T1000 (cell line): ENCODE measurements around the gene DRAP1.
A peak's percentile ranks its signal among the peaks of the same experiment; 100 is the strongest.

Experiments used
- DNase-seq: peaks from one replicate; lab custom pipeline; 2025; ENCODE audit warnings: mixed read lengths; lab: John Stamatoyannopoulos, UW

DRAP1 gene, protein sequence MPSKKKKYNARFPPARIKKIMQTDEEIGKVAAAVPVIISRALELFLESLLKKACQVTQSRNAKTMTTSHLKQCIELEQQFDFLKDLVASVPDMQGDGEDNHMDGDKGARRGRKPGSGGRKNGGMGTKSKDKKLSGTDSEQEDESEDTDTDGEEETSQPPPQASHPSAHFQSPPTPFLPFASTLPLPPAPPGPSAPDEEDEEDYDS

DNA sequence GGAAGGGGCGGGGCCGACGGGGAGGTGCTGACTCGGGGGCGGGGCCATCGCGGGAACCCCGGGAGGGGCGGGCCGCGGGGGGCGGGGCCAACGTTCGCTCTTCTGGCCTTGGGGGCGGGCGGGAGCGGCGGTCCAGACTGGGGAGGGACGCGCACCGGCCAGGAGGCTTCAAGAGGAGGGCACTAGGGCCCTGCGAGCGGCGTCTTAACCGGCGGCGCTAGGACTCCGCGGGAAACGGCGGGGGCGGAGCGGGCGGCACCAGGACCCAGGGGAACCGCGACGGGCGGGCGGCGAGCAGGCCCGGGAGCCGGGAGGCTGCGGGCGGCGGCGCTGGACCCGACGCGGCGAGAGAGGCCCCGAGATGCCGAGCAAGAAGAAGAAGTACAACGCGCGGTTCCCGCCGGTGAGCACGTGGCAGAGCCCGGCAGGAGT is at the start of gene DRAP1:
DRAP1 (plus strand) TSS at position 286 of the 432 bp plus-strand sequence; CDS start at position 362, 76 bp downstream.
- peak; percentile 98 for DNase-seq

DNA sequence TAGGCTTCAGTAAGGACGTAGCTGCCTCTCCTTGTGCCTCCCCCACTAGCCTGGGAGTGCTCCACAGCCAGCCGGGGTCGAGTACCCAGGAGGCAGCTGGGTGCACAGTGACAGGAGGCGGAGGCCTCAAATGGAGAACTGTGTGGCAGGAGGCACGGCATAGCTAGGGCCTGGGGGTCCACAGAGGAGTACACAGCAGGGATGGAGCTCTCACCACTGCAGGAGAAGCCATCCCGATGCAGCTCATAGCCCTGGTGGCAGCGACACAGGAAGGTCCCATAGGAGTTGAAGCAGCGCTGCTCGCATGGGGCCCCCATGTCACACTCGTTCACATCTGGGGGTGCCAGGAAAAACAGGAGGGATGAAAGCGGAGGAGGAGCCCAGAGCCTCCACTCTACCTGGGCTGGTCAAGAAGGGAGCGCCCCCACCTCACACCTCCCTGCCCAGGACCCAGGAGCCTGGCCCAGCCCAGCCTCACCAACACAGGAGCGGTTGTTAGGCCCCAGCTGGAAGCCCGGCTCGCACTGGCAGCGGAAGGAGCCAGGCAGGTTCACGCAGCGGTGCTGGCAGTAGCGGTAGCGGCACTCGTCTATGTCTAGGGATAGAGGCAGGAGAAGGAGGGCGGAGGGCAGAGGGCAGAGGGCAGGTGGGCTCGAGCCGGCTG is 49.5 kb upstream of the DRAP1 start:
- DNase-seq = no peak

DNA sequence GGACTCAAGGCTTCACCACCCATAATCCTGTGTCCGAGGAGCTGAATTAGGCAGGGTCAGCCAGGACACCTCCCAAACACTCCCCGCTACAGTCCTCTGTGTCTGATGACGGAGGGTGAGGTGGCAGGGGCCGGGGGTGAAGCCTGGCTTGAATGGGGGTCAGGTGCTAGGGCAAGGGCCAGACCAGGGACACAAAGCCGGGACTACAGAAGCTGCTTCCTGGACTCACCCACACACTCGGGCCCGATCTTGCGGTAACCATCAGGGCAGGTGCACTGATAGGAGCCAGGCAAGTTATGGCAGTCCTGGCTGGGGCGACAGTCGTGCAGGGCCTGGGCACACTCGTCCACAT is 48.9 kb upstream of the DRAP1 start:
- DNase-seq = no peak

DNA sequence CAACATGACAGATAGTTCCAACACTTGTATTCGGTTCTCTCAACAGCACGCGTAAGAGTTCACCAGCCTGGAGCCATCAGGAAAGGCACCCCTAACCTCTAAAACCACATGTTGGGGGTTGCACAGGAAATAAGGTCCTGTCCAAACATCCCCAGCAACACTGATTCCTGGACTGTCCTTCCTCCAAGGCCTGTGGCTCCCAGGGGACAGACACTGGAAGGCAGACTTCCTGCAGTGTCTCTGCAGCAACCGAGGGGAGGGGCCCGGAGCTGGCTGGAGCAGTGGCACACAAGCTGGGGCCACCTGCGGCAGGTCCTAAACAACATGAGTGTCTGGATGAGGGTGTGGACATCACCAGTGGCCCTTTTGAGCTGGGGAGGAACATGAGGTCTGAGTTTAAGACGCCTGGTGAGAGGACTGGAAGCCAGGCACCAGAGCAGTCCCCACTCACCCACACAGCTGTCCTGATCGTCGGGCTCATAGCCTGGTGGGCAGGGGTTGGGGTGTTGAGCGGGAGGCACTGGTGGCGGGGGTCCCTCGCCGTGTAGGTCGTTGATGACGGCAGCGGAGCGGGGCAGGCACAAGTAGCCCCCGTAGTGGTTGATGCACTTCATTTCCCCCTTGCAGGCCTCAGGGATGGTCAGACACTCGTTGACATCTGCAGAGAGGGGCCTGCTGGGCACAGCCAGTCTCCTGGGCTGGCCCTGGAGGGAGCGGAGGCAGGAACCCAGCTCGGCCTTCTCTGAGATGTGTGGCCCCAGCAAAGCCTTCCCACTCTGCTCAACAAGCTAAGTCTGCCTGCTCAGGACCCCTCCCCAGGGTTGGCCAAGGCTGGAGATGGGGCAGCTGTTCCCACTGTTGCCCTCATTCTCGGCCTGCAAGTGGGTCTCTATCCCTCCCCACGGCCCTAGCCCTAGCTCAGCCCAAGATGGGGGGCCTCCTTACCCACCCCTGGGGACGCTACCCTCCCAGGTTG is 48.2 kb upstream of the DRAP1 start:
- DNase-seq = peak; percentile 29

DNA sequence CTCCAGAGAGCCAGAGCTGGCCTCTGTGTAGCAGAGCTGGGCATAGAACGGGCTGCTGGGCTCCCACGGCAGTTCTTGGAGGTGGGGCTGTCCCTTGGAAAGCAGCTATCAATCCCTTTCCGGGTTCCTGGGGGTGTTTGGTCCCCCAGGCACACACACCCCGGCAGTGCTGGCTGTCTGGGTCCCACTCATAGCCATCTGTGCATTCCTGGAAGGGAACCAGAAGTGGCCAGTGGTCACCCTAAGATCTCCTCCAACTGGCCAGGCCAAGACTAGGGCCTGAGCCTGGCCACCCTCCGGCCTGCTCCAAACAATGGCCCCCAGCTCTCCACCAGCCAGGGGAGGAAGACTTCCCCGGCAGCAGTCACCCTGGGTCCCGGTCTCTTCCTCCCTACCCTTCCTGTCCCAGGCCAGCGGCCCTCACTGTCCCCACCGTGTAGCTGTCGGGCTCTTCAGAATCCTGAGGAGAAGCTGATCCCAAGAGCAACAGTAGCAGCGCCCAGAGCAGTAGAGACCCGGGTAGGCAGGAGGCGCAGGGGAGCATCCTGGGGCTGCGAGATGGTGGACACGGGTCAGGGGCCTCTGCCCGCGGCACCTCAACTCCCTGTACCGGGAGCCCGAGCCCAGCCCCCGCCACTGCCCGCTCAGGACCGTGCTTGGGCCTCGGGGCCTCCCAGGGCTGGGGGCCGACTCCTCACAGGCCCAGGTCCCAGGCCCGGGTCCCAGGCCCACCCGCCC is 47.2 kb upstream of the DRAP1 start:
- peak; percentile 59 for DNase-seq

DNA sequence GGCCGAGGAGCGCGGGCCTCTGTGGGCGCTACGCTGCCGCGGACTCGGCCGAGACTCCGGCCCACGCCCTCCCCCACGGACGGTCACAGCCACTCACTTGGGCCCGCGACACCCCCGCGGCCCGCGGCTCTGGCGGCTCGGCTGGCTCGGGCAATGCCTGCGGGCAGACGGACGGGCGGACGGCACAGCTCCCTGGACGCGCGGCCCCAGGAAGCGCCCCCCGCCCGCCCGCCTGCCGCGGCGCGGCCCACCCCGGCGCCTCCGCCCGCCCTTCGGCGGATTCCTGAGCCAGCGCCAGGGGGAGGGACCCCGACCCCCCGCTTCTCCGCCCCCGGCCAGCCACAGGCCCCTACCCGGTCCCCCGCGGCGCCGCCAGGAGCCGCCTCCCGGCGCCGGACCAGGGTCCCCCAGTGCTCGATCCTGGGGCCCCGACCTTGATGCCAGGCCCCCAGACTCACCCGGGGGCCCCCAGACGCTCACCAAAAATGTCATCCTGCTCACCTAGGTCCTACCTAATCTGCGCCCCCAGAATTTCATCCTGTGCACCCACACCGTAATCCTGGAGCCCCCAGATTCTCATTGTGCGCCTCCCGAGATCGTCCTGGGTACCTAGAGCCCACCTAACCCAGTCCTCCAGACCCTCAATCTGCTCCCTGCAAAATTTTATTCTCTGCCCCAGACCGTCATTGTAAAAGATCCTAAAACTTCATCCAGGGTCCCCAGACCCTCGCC is 46.5 kb upstream of the DRAP1 start, which contains the start of gene EFEMP2:
EFEMP2 (minus strand) TSS at position 215 of the 732 bp plus-strand sequence. CDS start 446 bp downstream, outside the sequence.
- DNase-seq = peak; percentile 58

DNA sequence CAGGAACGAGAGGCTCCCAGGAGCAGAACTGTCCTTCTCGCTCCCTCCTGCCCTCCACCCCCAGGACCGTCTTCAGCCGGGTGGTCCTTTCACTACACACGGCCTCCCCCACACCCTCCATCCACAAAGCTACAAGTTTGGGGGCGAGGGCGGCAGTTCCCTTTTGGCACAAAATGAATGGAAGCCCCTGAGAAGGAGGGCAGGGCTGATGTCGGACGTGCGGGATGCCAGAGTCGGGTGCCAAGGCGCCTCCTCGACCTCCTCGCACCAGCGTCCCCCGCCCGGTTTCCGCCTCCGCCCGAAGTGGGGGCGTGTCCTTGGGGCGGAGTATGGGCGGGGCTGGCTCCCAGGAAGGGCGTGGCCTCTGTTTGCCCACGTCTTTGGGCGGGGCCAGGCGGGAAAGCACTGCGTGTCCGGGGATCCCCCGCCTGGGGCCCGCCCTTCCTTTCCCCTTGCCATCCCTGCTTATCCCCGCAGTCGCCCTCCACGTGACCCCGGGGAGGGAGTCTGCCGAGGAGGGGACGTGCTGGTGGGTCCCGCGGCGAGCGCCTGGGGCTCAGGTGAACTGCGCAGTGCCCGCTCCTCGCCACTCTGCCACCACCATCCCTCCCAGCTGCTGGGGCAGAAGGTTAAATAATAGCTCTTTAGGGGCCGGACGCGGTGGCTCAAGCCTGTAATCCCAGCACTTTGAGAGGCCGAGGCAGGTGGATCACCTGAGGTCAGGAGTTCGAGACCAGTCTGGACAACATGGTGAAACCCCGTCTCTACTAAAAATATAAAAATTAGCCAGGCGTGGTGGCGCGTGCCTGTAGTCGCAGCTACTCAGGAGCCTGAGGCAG is 45.7 kb upstream of the DRAP1 start:
- DNase-seq = peak; percentile 96

DNA sequence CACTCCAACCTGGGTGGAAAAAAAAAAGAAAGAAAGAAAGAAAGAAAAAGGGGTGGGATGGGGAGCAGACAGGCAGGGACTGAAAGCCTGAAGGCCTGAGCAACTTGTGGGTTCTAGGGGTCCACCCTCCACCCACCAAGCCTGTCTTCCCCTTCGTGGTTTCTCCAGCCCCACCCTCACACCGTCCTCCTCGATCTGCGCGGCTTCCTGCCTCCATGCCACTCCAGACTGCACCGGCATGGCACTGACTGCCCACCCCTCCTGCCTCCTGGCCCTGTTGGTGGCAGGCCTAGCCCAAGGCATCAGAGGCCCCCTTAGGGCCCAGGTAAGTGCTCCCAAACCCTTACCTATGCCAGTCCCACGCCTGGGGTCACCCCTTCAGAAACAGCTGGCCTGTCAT is 39.6 kb upstream of the DRAP1 start, which contains the start of gene CTSW:
CTSW (plus strand) TSS at position 221 of the 400 bp plus-strand sequence; CDS start at position 239, 18 bp downstream.
- no peak for DNase-seq

DNA sequence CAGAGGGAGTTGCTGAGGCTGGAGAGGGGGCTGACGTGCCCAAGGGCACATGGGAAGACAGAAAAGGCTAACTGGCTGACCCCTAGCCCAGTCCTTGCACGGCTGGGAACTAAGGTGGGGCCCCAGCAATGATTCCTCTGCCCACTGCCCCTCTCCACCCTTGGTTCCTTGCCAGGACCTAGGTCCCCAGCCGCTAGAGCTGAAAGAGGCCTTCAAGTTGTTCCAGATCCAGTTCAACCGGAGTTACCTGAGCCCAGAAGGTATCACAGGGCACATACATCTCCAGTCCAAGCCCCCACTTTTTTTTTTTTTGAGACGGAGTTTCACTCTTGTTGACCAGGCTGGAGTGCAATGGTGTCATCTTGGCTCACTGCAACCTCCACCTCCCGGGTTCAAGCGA is 39.2 kb upstream of the DRAP1 start:
- DNase-seq = no peak

DNA sequence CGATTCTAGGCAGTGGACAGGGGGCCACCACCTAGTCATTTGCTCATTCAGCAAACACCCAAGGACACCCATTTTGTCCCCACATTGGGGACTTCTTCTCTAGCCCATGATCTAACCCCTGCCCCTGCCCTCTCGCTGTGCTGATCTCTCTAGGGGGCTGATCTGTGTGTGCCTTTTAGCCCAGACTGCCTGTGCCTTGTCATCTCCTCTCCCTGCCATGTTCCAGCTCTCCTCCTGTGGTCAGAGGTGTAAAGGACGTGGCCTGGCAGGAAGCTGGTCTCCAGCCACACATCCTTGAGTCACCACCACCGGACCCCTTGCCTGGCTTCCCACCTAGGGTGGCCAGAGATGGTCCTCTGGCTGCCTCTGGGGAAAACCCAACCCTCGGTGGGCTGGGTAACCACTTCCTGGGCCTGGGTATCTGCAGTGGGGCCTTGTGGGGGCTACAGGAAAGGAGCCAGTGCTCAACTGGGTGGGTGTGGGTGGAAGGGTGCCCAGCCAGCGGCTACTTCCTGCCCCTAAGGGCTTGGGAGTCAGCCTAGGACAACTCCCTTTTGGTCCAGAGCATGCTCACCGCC is 38.3 kb upstream of the DRAP1 start:
- DNase-seq = no peak

DNA sequence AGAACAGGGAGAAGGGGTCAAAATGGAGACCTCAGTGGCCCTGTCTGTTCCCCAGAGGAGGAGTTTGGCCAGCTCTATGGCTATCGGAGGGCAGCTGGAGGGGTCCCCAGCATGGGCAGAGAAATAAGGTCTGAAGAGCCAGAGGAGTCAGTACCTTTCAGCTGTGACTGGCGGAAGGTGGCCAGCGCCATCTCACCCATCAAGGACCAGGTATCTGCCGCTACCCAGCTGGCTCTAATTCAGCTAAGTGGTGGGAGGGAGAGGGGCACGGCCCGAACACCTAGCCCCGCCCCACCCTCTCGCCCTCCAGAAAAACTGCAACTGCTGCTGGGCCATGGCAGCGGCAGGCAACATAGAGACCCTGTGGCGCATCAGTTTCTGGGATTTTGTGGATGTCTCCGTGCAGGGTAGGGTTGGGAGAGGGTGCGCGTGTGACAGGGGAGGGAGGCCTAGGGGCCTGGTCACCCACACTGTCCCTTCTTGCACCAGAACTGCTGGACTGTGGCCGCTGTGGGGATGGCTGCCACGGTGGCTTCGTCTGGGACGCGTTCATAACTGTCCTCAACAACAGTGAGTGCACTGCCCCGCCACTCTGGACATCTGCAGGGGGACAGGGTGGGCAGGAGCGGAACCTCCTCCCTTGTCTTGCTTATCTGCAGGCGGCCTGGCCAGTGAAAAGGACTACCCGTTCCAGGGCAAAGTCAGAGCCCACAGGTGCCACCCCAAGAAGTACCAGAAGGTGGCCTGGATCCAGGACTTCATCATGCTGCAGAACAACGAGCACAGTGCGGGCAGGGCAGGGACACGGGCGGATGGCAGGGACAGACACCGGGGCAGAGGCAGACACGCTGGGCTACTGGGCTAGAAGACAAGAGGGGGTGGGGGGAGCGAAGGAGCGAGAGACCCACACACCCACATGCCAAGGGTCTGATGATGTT is 36.8 kb upstream of the DRAP1 start:
- no peak for DNase-seq

DNA sequence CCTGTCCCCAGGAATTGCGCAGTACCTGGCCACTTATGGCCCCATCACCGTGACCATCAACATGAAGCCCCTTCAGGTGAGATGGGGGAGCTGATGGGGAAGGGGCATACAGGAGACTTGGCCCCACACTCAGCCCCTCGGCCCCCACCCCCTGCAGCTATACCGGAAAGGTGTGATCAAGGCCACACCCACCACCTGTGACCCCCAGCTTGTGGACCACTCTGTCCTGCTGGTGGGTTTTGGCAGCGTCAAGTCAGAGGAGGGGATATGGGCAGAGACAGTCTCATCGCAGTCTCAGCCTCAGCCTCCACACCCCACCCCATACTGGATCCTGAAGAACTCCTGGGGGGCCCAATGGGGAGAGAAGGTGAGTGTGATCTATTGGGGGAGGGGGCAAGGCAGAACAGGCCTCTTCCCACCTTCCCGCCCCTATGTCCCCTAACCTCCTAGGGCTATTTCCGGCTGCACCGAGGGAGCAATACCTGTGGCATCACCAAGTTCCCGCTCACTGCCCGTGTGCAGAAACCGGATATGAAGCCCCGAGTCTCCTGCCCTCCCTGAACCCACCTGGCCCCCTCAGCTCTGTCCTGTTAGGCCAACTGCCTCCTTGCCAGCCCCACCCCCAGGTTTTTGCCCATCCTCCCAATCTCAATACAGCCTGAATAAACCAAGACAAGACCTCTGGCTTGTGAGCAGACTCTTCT is 36.0 kb upstream of the DRAP1 start:
- no peak for DNase-seq

DNA sequence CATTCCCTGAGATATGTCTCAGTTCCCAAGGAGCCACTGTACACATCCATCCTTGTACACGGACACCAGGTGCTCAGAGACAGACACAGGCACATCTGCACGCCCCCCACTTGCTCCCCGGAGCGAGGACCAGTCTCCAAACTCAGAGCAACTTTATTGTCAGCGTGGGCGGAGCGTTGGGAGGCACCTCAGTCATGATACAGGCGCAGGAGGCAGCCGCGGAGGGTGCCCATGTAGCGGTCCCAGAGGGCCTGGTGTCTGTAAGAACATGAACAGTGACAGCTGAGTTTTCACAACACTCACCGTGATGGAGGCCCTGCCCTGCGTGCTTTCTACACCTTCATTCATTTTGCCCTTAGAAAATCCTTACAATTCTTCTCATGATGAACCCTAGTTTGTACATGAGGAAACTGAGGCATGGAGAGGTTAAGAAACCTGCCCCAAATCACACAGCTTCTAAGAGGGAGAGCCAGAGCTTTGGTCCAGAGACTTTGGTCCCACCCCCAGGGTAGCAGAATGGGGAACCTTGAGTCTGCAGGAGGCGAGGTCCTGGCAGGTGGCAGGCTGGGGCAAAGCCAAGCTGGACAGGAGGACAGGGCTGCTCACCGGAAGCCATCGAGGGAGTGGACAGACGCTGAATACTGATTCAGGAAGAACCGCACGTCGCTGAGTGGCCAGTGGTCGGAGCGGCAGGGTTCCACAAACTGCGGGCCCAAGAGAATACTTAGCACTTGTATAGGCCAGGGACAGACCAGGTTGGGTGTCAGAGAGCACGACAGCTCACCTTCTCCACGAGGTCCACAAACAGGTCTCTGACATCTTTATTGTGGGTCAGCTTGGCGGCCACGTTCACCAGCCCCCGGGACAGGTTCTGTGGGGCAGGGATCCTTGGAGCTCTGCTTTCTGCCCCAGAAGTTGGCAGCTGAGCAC is 35.2 kb upstream of the DRAP1 start:
- no peak for DNase-seq

DNA sequence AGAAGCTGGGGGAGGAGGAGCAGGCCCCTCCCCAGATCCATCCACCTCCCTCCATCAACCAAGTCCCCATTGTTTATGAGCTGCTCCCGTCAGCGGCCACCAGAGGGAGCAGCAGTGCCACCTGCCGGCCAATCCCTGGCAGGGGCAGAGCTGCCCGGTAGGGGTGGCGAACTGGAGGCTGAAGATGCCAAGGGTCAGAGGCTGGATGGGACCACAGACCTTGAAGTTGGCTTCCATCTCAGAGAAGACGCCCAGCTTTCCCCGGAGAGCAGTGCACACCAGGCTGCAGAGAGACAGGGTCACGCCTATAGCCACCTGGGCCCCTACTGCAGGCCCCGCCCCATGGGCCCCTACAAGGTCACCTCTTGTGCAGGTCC is 34.5 kb upstream of the DRAP1 start:
- DNase-seq = peak; percentile 72

DNA sequence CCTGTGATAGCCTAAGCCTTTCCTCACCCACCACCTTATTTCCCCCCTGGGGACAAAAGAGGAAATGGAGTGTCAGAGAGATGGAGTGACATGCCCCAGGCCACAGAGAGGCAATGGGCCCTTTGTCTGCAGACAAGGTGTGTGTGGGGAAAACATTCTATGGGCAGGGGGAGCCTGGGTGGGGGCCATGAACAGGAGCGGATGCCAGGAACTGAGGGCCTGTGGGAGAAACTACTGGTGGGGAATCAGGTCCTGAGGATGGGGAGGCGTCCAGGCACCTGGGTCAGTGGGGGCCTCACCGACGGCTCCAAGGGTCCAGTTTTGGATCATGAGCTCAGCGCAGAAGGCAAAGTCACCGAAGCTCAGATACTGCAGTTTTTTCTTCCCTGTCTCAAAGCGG is 34.0 kb upstream of the DRAP1 start:
- no peak for DNase-seq

DNA sequence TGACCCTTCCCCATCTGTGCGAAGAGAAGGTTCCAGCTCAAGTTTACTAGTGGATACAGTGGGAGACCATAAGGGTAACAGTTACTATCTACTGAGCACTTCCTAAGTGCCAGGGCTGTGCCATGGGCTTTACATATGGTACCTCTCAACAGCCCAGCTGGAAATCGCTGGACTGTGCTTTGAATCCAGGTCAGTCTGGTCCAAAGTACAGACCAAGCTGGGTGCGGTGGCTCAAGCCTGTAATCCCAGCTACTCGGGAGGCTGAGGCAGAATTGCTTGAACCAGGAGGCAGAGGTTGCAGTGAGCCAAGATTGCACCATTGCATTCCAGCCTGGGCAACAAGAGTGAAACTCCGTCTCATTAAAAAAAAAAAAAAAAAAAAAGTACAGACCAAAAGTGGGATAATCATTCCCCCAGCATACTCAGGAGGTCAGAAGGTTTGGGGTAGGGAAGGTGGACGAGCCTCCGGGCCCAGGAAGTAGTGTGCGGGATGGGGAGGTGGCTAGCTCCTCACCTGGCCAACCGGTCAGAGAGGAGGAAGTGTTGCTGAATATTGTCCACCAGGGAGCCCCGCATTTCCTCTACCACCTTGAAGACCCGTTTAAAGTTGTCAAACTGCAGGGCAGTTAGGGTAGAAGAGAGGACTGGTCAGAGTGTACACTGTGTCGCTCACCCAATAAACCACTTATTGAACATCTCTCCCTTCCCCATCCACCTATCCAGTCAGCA is 33.3 kb upstream of the DRAP1 start:
- DNase-seq = no peak
